Activated T-cell treated with anti-CD3 and anti-CD28 coated beads for 48 hours (primary cell): ENCODE results near the gene CORO7.
"Not testable (repeated sequence)": the region's sequence is repeated elsewhere in the genome, so short reads cannot be mapped to it uniquely, and the experiment has no call there.

Source experiments
- DNase-seq: peaks from one replicate; pipeline ENCODE4 v3.0.0-alpha.2; 2020; ENCODE audit warnings: low read depth

The CORO7 gene

DNA sequence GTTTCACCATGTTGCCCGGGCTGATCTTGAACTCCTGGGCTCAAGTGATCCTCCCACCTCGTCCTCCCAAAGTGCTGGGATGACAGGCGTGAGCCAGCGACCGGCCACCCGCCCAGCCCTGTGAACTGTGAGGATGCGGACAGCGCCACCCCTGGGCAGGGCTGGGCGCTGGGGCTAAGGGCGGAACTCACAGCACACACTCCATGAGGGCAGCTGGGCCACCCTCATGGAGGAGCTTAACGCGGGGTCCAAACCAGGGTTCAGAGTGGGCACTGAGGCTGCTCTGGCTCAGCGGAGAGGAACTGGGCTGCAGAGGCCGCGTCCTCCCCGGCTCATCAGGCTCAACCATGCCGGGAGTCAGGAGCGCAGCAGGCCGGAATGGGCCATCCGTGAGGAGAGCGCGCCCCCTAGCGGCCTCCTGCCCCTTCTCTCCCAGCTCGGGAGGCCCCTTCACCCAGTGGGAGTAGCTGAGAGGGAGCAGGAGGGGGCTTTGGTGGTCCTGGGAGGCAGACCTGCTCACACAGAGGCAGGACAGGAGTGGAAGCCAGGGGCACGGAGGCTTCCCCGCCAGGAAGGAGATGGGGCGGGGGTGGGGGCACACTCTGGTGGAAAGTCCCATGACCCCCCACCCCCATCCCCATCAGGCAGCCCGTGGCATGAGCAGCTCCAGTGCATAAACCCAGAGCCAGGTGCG, 13.8 kb downstream of the CORO7 start:
- DNase-seq, result peak; percentile 62

DNA sequence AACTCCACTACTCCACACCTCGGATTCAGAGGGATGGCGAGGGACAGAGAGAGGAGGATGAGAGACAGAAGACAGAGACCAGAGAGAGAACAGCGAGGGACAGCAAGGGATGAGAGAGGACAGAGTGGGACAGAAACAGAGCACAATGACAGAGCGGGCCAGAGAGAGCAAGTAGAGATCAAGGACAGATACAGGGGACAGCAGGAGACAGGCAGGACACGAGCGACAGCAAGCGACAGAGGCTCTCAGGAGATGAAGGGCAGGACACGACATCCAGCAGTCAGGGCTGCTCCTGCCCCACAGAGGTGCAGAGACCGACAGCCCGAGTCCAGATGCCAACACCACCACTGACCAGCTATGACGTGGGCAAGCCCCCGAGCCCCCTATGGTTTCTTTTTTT, 14.9 kb downstream of the CORO7 start:
- no peak for DNase-seq

DNA sequence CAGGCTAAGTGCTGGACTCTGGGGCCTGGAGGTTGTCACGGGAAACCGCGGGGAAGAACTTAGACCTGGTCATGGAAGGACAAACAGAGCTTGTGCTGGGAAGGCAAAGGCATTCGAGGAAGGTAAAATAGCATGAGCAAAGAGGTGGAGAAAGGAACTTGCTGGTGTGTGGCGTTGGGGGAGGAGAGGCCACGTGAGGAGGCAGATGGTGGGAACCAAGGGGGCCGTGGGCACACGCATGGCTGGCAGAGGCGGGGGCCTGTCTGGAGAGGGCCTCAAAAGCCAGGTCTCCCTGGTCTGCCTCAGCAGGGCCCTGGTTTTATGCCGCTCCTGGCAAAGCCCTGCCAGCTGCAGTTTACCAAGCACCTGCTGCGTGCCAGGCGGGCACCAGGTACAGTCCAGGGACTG, 15.3 kb downstream of the CORO7 start:
- DNase-seq, result no peak

DNA sequence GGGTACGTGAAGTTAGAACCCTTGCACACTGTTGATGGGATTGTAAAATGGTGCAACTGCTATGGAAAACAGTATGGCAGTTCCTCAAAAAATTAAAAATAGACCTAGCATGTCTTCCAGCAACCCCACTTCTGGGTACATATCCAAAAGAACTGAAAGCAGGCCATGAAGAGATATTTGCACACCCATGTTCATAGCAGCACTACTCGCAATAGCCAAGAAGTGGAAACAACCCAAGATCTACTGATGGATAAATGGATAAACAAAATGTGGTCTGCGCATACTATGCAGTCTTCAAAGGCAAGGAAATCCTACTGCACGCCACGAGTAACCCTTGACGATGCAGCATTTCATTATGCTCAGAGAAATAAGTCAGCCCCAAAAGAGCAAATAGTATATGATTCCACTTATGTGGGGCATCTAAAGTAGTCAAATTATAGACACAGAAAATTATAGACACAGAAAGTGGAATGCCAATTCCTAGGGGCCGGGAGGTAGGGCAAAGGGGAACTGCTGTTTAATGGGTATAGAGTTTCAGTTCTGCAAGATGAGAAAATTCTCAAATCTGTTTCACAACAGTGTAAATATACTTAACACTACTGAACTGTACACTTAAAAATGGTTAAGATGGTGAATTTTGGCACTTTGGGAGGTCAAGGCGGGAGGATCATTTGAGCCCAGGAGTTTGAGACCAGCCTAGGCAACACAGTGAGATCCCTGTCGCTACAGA, 17.2 kb downstream of the CORO7 start:
- no peak for DNase-seq

DNA sequence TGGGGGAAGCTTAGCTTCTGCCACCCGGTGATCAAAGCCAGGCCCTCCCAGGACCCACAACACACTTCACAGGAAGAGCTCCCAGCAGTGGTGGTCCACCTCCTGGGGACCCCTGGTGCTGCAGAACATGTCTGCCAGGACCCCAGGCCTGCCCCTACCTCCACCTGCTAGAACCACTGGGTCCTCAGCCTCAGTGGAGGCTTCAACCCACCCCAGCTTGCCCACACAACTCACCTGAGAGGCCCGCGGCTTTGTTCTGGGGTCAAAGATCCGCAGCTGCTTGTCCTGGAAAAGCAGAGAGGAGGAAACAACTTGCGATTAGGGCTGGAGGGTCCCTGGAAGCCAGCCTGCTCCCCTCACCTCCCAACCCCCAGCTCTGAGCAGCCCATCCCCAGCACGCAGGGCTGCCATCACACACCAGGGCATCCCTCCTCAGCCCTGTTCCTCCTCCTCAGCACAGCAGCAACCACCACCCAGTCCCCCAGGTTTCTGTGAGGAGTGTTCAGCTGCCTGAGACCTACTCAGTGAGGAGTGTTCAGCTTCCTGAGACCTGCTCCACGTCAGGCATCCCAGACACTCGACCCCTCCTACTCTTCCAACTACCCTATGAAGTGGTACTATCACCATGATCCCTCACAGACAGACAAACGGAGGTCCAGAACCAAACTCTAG, 21.2 kb downstream of the CORO7 start:
- no peak for DNase-seq

DNA sequence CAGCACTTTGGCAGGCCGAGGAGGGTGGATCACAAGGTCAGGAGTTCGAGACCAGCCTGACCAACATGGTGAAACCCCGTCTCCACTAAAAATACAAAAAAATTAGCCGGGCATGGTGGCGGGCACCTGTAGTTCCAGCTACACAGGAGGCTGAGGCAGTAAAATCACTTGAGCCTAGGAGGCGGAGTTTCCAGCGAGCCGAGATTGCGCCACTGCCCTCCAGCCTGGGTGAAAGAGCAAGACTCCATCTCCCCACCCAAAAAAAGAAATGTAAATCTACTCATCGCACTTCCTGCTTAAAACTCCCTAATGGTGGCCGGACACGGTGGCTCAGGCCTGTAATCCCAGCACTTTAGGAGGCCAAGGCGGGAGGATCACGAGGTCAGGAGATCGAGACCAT, 22.5 kb downstream of the CORO7 start:
- DNase-seq, result not testable (repeated sequence)

DNA sequence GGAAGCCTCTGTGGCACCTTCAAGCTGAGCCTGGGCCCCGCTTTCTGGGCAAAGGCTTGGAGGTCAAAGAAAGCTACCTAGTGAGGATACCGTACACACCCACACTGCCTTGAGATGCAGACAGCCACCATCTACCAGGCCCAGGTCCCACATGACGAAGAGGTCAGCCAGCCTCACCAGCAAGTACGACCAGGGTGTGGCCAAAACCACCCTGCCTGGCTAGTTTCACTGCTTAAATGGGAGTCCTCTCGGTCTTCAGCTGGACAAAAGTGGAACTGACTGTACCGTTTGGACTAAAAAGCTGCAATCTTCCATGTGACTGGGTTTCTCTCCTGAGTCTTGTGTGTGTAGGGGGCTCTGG, 23.2 kb downstream of the CORO7 start:
- DNase-seq, result no peak

DNA sequence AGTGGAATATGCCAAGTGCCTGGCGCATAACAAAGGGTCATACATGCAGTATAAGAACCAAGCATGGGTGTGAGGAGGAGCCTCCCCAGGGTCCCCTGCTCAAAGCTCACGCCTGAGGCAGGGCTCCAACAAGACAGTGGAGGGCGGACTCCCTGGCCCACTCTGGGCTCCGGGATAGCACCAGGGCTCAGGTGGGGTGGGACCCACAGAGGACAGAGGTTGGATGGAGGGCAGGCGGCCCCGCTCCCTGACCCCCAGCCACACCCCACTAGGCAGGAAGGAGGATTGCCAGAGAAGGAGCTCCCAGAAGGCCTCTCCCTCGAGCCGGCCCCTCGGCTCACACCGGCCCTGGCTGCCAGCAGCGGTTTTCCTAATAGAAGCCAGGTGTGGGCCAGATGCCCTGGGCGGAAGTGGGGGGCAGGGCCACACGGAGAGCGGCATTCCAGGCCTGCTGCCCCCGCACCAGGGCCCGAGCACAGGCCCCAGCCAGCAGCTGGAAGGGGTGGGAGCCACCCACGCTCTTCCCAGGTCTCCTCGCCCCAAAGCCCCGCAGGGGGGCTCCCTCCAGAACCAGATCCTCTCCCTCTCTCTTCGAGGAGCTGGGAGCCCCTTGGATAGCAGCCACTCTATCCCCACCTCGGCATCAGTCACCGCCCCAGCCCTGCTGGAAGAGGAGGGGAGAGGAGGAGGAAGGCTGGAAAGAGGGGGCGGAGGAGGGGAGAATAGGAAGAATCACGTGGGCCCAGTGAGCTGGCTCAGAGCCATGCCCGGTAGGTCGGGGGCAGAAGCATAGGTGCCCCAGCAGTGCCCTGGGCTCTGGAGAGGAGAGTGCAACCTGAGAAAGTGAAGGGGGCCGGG, 23.8 kb downstream of the CORO7 start:
- DNase-seq, result no peak

DNA sequence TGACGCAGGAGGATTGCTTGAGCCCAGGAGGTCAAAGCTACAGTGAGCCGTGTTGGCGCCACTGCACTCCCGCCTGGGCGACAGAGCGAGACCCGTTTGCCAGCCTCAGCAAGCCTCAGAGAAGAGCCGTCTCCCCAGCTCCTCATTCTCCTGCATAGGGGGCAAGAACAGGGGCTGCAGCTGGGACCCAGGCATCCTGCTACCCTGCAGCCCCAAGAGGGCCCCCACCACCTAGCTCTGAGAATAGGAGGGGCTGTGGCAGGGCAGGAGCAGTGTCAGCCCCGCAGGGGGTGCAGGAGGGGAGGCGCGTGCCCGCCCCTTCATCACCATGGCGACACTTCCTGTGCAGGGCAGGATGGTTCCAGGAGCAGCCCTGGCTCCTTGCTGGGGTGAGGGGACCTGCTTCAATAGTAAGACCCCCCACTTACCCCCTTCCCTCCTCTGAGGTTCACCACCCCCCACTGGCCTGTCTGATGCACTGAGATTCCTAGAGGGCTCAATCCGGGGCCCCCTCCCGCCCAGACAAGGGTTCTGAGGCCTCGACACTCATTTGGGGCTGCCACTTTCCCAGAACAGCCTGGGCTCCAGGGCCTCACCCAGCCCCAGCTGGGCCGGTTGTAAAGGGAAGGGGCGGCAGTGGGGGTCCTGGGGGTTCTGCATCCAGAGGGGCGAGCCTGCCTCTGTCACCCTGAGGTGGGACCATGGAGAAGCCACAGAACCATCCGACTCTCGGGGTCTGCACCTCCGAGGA, 24.6 kb downstream of the CORO7 start:
- no peak for DNase-seq

DNA sequence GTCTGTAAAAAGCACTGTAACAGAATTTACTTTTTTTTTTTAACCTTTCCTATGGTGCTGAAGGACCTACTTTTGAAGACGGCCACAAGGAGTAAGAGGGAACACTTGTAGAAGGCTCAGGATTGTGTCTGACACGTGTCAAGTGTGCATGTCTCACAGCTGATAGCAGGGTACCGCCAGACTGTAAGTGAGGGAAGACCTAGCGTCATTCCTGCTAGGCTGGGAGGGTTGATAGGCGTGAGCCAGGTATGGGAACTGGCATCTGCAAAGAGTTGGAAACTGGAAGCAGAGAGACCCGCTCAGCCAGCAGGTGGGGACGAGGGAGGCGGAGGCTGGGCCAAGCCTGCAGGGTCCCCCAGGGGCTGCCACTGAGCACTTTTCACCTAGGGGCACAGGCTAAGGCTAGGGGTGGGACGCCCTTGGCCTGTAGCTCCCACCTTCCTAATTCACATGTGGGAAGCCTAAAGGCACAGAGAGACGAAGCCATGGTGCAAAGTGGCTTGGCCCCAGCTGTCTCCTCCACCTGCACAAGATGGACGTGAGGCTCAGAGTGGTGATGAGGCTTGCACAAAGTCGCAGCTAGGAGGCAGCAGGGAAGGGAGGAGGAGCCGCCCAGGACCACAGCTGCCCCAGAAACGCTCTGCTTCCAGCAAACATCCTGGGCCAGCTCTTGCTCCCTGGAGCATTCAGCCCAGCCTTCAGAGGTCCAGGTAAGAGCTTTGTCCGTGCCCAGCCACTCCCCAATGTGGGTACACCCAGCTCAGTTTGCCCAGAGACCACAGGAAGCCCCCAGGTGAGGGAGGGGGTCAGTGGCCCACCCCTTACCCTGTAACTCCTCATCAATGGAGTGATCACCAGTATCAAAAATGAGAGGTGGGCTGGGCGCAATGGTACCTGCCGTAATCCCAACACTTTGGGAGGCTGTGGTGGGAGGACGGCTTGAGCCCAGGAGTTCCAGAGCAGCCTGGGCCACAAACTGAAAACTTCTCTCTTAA, 25.8 kb downstream of the CORO7 start:
- DNase-seq, result no peak

DNA sequence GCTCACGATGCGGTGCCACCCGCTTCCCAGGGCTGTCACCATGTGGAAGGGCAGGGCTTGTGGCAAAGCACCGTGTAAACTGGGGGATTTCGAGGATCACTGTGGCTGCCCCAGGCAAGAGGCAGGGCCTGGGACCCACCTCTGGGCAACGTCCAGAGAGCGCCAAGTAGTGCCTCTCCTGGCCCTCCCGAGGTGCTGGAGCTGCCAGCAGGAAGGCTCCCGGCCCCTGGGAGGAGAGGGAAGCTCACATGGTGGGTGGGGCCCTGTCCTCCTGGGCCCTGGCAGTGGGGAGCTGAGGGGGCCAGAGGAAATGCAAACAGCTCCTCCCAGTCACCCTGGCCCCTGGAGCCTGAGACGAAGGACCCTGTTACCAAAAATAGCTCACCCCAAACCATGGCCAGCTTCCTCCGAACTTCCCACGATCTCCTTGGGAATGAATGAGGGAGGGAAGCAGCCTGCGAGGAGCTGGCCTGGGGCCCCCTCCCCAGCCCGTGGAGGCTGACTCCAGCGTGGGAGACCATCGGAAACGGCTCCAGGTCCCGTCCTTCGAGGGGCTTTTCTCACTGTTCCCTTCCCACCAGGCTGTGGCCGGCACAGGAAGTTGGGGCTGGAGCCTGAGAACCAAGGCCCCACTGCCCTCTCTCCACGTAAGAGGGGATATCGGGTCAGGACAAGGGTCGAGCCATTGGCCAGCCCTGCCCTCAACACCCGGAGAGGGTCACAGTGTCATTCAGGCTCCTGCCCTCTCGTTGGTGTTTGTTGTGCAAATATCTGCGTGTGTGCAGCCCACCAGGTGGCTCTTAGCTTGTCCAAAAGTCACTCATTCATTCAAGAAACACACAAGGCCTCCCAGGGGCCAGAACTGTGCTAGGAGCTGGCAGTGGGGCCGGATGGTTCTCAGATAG, 27.1 kb downstream of the CORO7 start:
- no peak for DNase-seq

DNA sequence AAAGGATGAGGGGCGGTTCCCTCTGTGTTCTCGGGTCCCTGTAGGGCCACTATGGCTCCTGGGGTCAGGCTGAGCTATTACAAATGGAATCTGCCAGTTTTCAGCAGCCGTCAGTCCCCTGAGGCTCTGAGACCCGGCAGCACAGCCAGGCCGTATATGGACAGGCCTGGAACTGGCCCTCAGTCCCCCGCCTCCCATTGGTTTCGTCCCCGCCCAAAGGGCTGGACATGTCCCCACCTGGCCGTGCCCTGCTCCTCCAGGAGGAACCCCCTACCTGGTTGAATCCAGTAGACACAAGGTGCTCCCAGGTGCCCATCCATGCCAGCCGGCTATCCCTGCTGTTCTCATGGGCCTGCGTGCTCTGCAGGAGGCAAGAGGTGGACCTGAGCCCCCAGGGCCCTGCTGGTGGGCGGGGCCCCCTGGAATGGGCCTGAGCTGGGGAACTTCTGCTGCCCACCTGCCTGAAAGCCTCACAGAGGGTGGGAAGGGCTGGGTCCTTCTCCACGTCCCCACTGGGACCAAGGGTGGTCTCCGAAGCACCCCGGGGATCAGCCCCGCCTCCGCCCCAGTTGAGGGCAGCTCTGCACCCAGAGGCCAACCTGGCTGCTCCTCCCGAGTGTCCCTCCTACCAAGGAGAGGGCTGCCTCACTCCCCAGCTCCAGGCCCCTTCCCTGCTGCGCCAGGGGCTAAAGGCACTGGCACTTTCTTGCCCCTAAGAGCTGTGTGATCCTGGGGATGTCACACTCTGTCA, 27.9 kb downstream of the CORO7 start:
- DNase-seq, result no peak

DNA sequence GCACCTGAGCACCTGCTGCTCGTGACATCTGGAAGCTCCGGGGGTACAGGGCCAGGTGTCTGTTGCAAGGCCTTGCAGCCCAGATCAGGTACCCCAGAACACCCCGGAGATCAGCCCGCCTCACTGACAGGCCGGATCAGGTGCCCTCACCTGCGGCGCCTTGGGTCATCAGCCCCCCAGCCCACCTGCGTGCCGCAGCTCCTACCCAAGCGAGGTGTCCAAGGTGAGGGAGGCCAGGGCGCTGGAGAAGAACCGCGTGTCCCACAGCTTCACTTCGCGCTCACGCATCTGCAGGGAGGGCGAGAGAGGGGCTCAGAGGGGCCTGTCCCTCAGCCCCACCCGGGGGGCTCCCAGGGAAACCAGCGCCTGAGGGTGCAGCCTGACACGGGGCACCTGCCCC, 28.6 kb downstream of the CORO7 start:
- DNase-seq, result no peak

DNA sequence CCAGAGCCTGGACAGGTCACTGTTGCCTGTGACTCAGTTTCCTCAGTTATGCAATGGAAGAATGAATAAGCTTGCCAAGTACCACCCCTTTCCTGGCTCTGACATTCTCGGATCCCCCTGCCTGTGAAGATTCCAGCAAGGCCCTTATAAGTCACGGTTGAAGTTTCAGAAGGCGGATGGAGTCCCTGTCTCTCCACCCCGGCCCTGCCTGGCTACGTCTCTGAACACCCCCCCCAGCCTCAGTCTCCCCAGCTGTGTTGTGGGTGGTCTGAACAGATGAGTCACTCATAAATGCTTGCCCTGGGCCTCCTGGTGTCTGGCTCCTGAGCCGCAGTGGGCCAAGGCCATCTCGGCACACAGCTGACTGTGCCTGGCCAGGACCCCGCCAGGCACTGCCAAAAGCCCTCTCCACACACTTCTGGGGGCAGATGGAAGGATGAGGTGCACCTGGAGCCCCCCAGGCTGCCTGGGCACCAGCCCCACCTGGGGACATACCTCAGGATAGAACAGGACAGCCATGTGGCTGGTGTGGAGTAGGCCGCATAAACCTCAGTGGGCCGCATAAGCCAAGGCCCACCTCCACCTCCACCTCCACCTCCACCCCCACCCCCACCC, 29.3 kb downstream of the CORO7 start:
- no peak for DNase-seq

DNA sequence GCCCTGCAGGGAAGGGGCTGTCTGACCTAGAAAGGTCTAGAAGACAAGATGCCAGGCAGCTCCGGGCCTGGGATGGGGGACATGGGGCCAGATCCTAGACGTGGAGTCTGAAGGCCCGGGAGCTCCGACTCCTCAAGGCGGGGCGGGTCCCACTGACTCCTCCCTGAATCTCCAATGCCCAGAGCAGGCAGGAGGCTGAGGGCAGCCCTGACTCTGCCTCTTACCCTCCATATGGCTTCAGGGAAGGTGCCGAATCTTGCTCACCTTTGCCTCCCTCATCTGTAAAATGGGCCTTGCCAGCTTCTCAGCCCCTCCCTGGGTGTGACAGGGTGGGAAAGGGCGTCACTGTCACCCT, 30.0 kb downstream of the CORO7 start:
- DNase-seq, result no peak

DNA sequence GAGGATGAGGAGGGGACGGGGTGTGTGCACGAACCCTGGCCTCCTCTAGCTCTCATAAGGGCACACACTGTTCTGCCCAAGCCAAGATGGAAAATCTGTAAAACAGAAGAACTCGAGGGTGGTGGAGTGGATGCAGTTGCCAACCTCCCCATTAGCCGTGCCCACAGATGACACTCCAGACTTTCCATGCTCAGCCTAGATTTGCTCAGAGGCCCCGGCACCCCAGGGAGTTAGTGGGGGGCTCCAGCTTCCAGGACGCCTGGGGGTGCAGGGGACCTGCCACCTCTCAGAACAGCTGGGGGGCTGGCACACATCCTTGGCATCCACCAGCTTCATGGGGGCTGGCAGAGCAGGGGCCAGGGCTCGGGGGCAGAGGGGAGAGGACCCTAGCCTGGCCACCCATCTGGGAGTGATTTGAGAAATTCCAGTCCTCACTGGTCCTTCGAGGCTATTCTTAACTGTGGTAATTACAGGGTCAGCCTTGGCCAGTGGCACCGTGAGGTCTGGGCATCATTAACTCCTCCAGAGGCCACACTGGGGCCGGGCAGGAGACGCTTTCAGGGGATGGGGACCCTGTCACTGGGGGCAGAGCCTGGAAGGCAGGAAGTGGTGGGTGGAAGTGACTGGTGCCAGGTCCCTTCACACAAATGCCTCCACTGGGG, 30.5 kb downstream of the CORO7 start:
- no peak for DNase-seq

DNA sequence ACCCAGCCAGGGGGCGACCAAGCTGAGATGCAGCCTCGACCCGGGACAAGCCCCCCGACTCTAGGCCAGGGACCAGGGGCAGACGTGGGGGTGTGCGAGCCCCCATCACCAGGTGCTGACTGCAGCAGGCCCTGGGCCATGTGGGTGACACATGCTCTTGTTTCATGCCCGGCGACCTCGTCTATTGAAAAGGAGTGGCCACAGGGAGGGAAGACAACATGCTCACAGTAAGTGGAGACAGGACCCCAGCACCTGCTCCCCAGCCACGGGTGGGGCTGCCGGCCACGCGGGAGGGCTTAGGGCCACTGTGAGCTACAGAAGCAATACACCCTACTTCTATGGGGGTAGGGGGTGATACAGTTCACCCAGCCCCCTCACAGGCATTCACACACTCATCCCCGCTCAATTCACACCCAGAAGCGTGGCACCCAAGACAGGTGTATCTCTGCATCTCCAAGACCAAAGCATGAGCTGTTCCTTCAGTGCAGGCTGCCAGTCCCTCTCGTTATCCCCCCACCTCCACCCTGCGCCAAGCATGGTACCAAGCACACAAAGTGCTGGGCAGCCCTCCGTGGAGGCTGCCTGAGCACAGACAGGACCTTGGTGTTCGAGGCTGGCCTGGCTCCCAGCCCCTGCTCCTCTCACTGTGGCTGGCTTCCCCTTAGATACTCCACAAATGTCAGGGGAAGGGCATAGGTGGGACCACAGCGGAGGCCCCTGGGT, 31.2 kb downstream of the CORO7 start:
- no peak for DNase-seq
